Astrocyte of the cerebellum (primary cell): ENCODE measurements around the gene SP2.

Experiments used
- DNase-seq: peaks from one replicate; pipeline ENCODE4 v3.0.0-alpha.2; 2011; ENCODE audit warnings: low read depth
- H3K4me3 ChIP-seq: 2 replicates; pipeline ENCODE4 v1.5.1; 2011; ENCODE audit warnings: mild to moderate bottlenecking, low read depth, low read length, moderate library complexity
- CTCF ChIP-seq: IDR thresholded peaks from 2 replicates; pipeline ENCODE4 v1.5.1; 2012; ENCODE audit warnings: low read length, low read depth, moderate library complexity, mild to moderate bottlenecking; ENCODE audit errors: missing control alignments
- in situ Hi-C: cut with HindIII; loops from 2 replicates; pipeline ENCODE4 v1.10.0; 2017; ENCODE audit warnings: low sequenced_read_pairs

The SP2 gene

GRCh38 chr17:47969930-47970724 is 74.1 kb downstream of the SP2 start:
- in situ Hi-C loops, result no loop called here
- no peak for DNase-seq
- TF ChIP-seq CTCF, result no peak
- H3K4me3 ChIP-seq, result peak overlapping the region; percentile 23

GRCh38 chr17:47970725-47971499 is 74.9 kb downstream of the SP2 start, which contains the start of gene CDK5RAP3:
TSS of gene CDK5RAP3 (plus strand) at chr17:47971113. CDS start at chr17:47971147, 34 bp downstream.
- DNase-seq, result peak; percentile 98
- in situ Hi-C loops, result no loop called here
- peak; percentile 94 for TF ChIP-seq CTCF
- H3K4me3 ChIP-seq, result peak within 1 kb of the TSS; percentile 92

GRCh38 chr17:47973541-47973940 is 77.5 kb downstream of the SP2 start:
- in situ Hi-C loops, result no loop called here
- no peak for TF ChIP-seq CTCF
- no peak for DNase-seq
- H3K4me3 ChIP-seq, result no peak overlapping the region

- H3K4me3 ChIP-seq, result no peak overlapping the region
- no peak for DNase-seq
- TF ChIP-seq CTCF, result no peak
- in situ Hi-C loops, result no loop called here
Measured at GRCh38 chr17:47975189-47975822, 79.3 kb downstream of the SP2 start.

GRCh38 chr17:47975823-47976205 is 79.8 kb downstream of the SP2 start:
- TF ChIP-seq CTCF, result no peak
- no peak for DNase-seq
- in situ Hi-C loops, result no loop called here
- H3K4me3 ChIP-seq, result no peak overlapping the region

GRCh38 chr17:47978324-47978723 is 82.3 kb downstream of the SP2 start:
- DNase-seq, result no peak
- in situ Hi-C loops, result no loop called here
- H3K4me3 ChIP-seq, result no peak overlapping the region
- peak; percentile 74 for TF ChIP-seq CTCF
